ENCODE data around the gene PEX11A. TPM values are rescaled to one million over a fixed set of nuclear protein-coding genes. Genes with fewer than 3 reads are reported as not detected.

The PEX11A gene
- total RNA-seq, 1 donor from 2014 or later = 6.5 TPM

DNA sequence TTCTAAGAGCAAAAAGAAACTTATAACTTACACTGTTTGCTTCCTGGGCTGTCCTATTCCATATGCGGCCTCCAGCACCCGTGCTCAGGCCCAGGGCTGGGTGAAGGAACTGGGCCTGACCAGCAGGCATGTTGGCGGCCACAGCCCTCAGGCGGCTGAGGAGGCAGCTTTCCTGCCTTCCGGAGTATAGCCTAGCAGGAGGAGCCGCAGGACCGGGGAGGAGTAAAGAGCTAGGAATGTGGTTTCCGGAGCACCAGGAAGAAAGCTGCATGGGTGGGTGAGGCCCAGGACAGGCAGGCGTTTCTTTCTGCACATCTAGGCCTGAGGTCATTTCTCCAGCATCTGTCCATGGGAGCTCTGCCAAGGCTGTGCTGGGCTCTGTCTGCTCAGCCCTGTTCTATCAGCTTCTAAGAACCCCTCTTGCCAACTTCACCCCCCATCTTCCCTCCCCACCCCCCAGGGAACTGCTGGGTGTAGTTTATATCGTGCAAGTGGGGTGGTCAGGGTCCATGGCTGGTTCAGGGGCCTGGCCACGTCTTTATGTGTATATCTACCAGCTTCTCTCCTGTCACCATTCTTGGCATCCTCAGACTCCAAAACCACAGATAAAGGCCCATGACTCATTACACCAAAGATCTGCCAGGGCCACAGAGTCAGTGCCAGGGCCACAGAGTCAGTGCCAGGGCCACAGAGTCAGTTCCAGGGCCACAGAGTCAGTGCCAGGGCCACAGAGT is 27.5 kb downstream of the PEX11A start:
- H3K27me3 Mint-ChIP-seq (ENCODE audit: low read depth) = peaks cover 10% of the 10 kb centered on the region
- H3K36me3 Mint-ChIP-seq = no peaks in the 10 kb centered on the region
- no peak for DNase-seq (ENCODE audit: low spot score in 2 of 2, unreplicated experiment in 2 of 2)
- peaks cover 11% of the 10 kb centered on the region for H3K4me1 Mint-ChIP-seq
- TF ChIP-seq, protein P1, sequence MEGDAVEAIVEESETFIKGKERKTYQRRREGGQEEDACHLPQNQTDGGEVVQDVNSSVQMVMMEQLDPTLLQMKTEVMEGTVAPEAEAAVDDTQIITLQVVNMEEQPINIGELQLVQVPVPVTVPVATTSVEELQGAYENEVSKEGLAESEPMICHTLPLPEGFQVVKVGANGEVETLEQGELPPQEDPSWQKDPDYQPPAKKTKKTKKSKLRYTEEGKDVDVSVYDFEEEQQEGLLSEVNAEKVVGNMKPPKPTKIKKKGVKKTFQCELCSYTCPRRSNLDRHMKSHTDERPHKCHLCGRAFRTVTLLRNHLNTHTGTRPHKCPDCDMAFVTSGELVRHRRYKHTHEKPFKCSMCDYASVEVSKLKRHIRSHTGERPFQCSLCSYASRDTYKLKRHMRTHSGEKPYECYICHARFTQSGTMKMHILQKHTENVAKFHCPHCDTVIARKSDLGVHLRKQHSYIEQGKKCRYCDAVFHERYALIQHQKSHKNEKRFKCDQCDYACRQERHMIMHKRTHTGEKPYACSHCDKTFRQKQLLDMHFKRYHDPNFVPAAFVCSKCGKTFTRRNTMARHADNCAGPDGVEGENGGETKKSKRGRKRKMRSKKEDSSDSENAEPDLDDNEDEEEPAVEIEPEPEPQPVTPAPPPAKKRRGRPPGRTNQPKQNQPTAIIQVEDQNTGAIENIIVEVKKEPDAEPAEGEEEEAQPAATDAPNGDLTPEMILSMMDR (IDR thresholded peaks at IDR 0.05; ENCODE audit: unreplicated experiment) = no peak
- H3K27ac Mint-ChIP-seq = peak overlapping the region; percentile 68
- peak overlapping the region; percentile 13 for H3K4me3 Mint-ChIP-seq
- H3K9me3 Mint-ChIP-seq = no peaks in the 10 kb centered on the region

DNA sequence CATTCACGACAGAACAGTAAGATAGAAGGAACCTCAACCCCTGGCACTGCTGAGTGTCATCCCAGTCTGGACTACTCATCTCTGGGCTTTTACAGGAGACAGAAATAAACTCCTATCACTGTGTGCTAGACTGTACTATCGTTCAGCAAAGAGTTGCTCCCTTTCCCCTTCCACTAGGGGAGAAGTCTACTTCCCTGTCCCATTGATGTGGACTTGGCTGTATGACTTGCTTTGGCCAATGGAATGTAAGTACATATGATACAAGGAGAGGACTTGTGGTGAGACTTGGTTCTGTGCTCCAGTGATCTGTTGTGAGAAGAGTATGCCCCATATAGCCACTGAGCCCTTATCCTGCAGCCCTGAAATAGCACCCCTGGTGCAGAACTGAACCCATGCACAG is 30.0 kb downstream of the PEX11A start:
- Mint-ChIP-seq H3K36me3 (no peaks in the 10 kb centered on the region), H3K4me3 (no peak overlapping the region), H3K27ac (no peak overlapping the region), H3K27me3 (ENCODE audit: low read depth) (peaks cover 10% of the 10 kb centered on the region), H3K4me1 (peaks cover 14% of the 10 kb centered on the region), H3K9me3 (no peaks in the 10 kb centered on the region)
- DNase-seq (ENCODE audit: low spot score in 2 of 2, unreplicated experiment in 2 of 2) = no peak
- TF ChIP-seq, protein P1 (IDR thresholded peaks at IDR 0.05; ENCODE audit: unreplicated experiment) = no peak

DNA sequence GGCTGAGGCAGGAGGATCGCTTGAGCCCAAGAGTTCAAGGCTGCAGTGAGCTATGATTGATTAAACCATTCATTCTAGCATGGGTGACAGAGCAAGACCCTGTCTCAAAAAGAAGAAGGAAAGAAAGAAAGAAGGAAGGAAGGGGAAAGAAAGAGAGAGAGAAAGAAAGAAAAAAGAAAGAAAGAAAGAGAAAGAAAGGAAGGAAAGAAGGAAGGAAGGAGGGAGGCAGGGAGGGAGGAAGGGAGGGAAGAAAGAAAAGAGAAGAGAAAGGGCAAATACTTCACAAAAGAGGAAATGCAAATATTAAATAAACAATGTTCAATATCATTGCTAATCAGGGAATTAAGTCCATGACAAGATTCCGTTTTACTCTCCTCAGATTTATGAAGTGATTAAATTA is 31.3 kb downstream of the PEX11A start:
- Mint-ChIP-seq H3K27ac (no peak overlapping the region), H3K4me1 (peaks cover 17% of the 10 kb centered on the region), H3K9me3 (no peaks in the 10 kb centered on the region), H3K27me3 (ENCODE audit: low read depth) (peaks cover 10% of the 10 kb centered on the region), H3K4me3 (no peak overlapping the region), H3K36me3 (no peaks in the 10 kb centered on the region)
- TF ChIP-seq, protein P1 (IDR thresholded peaks at IDR 0.05; ENCODE audit: unreplicated experiment) = no peak
- no peak for DNase-seq (ENCODE audit: low spot score in 2 of 2, unreplicated experiment in 2 of 2)

DNA sequence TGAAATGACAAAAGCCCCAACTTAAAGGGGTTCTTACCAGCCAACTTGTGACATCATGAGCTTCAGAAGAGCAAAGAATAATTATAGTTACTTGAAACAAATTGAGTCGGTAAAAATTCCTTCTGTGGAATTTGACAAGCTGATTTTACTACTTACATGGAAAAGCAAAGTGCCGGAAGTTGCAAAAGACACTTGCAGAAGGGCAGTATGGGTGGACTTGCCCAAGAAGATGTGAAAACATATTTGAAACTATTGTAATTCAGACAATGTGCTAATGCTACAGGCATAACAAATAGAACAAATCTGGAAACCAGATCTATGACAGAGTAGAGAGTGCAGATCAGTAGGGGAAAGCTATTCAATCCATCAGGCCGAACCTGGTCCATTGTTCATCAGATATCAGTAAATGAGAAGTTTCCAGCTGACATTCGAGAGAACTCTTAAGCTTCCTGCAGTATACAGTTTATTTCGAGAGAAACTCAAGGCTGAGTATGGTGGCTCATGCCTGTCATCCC is 32.8 kb downstream of the PEX11A start:
- Mint-ChIP-seq H3K4me3 (no peak overlapping the region), H3K4me1 (peaks cover 24% of the 10 kb centered on the region), H3K27ac (no peak overlapping the region), H3K27me3 (ENCODE audit: low read depth) (peaks cover 10% of the 10 kb centered on the region), H3K36me3 (no peaks in the 10 kb centered on the region), H3K9me3 (no peaks in the 10 kb centered on the region)
- DNase-seq (ENCODE audit: low spot score in 2 of 2, unreplicated experiment in 2 of 2) = no peak
- TF ChIP-seq, protein P1 (IDR thresholded peaks at IDR 0.05; ENCODE audit: unreplicated experiment) = no peak

DNA sequence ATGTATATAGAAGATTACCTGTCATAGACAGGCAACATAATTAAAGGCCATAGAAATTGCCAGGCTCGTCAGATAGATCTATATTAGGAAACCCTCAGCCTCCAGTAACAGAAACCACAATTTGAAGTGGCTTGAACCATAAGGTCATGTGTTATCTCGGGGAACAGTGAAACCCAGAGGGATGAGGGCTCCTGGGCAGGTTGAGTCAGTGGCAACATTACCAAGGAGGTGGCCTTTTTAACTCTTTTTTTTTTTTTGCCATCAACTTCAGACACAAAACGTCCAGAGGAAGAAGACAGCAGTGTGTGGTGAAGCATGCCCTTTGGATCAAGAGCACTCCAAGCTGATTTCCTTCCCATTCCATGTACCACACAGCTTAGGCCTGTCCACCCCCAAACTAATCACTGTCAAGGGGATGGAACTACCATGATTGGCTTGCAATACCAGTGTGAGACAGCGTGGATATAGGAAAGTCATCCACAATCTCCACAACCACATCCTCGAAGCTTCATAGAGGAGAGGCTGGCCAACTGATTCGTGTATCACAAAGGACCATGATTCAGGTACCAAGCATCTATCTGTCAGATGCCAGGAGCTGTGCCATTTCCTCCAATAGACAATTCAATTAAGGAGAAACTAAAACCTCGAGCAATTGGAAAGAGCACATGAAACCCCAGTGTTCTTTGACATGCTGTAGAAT is 34.3 kb downstream of the PEX11A start:
- TF ChIP-seq, protein P1 (IDR thresholded peaks at IDR 0.05; ENCODE audit: unreplicated experiment) = no peak

More for the DNA sequence above, 34.3 kb downstream of the PEX11A start:
- Mint-ChIP-seq H3K27me3 (ENCODE audit: low read depth) (peaks cover 10% of the 10 kb centered on the region), H3K27ac (peak overlapping the region; percentile 92), H3K9me3 (no peaks in the 10 kb centered on the region), H3K4me3 (peak overlapping the region; percentile 89), H3K4me1 (peaks cover 19% of the 10 kb centered on the region), H3K36me3 (peaks cover 4% of the 10 kb centered on the region)
- no peak for DNase-seq (ENCODE audit: low spot score in 2 of 2, unreplicated experiment in 2 of 2)
